T-helper 2 cell (primary cell): ENCODE measurements around the gene GRIP2.
"Not testable (repeated sequence)": the region's sequence is repeated elsewhere in the genome, so short reads cannot be mapped to it uniquely, and the experiment has no call there.

Experiments
- DNase-seq, 5 experiments: peaks; one replicate each; pipeline versions ENCODE4 v3.0.0 to v3.0.0-alpha.2; 2012 to 2022

The GRIP2 gene

DNA sequence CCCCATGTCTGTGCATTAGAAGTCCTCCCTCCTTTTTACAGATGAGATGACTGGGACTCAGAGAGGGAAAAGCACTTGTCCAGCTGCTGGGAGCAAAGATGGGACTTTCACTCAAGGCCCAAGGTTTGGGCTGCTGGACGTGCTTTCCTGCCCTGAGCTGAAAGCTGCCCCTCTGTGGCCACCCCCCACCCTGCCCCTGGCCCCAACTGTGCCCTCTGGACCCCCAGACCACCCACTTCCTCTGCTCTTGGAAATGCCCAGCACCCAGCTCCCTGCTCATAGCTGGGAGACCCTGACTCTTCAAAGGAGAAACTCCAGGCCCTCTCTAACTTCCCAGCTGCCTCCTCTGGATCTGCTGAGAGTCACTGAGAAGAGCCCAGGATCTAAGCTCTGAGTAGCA lies 20.7 kb downstream of the GRIP2 start:
- no peak for DNase-seq

DNA sequence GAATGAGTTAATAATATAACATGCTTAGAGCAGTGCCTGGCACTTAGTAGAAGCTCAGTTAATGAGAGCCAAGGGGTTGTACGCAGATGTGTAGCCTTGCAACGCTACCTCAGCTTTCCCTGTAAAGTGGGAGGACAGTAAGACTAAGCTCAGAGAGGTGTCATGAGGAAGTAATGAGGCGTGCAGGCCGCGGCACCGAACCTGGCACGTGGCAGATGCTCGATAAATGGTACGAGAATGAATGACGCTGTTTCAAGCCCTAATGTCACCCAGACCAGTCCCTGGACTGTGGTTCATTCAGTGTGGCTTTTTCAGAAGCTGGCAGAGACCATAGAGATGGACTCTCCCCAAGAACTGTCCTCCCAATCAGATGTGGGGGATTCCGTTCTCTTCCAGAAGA lies 21.2 kb downstream of the GRIP2 start:
- no peak for DNase-seq

DNA sequence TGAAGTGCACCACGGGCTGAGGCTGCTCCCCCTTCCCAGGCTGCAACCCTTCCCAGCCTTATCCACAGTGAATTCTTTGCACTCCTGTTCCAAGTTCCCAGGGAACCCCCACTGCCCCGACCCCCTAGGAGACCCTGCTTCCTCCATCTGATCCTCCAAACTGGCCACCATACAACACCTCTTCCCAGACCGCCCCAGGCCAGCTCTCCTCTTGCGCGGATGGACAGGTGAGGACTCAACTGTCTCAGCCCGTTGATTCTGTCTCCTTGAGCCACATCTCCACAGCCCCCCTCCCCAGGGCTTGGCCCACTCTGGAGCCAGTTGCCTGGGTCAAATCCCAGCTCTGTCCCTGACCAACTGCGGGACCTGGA lies 21.7 kb downstream of the GRIP2 start:
- no peak for DNase-seq

DNA sequence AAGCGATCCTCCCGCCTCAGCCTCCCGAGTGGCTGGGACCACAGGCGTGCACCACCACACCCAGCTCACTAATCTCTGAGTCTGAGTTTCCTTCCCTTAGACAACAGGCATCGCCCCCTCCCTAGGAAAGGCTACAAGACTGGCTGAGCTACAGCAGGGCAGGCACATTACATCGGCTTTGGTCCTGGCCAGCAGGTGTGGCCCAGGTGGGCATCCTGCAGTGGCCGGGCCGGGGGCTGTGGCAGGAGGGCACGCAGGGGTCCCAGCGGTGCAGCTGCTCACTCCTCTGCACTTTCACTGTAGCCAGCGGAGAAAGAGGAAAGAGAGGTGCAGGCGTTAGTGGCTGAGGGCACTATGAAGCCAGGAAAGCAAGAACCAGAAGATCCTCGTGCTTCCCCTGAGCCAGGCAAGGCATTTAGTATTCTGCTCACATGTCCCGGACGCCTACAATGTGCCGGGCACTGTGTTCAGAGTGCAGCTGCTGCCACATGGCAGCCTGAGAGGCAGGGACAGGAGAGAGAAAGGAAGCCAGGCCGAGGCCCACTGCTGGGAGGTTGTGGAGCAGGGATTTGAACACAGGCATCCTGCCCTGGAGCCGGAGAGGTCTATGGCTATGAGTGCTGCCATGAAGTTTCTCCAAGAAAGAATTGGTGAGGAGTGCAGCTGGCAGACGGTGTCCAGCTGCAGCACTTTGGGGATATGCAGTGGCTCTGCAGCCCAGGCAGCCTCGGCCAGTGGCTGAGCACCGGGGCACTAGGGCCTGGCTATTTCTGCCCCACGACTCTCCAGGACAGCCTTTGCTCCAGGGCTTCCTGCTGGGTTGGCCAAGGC lies 22.3 kb downstream of the GRIP2 start:
- DNase-seq: no peak

DNA sequence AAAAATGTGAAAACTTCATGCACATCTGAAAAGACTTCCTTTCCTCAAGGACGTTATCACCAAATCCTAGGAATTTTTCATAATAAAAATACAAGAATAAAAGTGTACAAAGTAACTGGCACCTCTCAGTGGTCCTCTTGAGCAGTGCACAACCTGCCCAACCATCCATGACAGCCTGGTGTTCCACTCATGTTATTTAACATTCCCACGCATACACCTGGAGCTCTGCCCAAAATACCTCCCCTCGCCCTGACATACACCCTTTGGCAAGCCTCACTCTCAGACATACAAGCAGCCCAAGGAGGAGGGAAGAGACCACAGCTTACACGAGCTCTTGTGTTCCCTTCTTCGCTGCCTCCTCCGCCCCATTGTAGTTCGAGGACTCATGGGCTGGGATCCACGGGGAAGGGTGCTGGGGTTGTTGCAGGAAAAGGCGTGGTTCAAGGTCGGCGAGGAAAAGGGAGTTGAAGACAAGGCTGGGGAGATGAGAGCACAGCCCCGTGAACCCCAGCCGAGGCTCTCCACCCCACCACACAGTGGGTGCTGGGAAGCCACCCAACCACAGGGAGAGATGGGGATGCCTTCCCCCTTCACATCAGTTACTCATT lies 23.3 kb downstream of the GRIP2 start:
- no peak for DNase-seq

DNA sequence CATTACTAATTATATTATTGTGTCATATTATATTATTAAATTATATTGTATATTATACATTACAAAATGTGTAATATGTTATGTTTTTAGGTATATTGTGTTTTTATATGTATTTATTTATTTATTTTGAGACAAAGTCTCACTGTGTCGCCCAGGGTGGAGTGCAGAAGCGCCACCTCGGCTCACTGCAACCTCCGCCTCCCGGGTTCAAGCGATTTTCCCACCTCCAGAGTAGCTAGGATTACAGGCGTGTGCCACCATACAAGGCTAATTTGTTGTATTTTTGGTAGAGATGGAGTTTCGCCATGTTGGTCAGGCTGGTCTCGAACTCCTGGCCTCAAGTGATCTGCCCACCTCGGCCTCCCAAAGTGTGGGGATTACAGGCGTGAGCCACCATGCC lies 24.6 kb downstream of the GRIP2 start:
- not testable (repeated sequence) for DNase-seq

DNA sequence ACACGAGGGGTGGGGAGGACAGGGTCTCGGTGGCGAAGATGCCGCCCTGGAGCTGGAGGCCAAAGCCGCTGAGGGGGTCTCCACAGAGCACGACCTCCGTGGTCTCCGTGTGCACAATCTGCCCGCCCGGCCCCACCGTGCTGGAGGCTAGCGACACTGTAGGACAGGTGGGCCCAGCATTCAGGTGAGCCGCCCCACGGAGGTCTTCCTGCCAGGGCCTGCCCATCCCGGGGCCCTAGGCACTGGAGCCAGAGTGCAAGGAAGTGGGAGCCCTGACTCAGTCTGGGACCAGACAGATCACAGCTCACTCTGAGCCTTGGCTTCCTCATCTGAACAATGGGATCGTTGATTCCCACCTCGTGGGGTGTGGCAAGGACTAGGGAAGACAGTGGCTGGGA lies 25.8 kb downstream of the GRIP2 start:
- DNase-seq: no peak

DNA sequence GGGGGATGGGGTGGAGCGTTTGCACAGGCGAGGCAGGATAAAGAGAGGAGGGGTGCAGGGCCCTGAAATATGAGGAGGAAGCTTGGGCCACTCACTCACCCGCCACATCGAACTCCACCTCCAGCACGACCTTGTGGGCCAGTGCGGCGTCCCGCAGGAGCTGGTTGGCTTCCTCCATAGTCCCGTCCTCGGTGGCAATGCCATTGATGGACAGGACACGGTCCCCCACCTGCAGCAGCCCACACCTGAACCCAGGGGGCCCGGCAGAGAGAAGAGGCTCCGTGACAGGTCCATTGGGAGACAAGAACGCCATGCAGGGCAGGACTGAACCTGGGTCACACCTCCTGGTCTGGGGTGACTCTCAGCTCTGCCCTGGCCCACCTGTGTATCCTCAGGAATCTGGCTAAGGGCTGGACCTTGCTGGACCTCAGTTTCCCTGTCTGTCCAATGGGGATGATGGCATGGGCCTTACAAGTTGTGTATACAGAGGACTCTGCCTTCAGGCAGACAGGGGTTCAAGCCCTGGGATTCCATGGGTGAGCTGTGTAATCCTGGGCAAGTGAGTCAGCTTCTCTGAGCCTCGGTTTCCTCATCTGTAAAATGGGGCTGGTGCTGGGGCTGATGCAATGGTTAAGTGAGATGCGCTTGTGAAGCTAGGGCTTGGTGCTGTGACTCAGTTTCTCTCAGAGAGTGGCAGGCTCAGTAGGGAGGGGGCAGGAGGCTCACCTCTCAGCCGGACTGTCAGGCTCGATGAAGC lies 26.4 kb downstream of the GRIP2 start:
- no peak for DNase-seq

DNA sequence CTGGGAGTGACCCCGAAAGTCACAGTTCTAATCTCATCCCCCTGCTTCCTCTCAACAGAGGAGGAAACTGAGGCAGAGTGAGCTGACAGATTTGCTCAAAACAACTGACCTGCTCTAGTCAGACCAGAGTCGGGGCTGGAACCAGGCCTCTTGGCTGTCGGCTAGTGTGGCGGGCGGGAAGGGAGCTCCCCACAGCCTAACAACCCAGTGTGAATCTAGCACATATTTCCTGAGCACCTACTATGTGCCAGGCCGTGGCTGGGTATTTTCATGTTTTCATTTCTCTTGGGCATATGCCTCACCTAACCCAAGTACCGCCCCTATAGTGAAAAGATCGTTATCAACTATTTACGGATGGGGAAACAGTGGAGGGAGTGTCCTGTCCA lies 27.2 kb downstream of the GRIP2 start:
- no peak for DNase-seq

DNA sequence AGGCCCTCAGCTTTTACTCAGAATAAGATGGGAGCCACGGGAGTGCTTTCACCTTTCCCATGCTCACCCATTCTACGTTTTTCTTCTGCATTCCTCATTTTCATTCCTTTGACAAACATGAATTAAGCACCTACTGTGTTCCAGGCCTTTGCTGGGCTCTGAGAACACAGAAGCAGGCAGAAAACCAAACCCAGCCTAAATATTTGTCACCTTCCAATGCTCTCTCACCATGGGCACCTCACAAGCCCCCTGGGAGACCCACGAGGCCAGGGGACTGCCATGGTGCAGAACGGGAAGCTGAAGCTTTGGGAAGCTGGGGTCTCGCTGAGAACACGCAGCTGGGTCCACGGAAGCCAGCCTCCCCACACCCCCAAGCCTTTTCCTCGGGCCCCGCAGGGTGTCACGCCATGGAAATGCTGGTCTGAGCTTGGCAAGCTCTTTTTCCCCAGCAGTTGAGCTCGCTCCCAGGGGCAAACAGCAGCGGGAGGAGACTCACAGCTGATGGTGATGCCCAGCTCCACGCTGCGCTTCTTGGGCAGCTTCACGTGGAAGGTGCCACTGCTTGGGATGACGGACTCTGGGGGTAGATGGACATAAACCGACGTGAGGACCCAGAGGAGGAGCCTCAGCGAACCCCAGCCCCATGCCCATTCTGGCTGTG lies 27.7 kb downstream of the GRIP2 start:
- DNase-seq: no peak

DNA sequence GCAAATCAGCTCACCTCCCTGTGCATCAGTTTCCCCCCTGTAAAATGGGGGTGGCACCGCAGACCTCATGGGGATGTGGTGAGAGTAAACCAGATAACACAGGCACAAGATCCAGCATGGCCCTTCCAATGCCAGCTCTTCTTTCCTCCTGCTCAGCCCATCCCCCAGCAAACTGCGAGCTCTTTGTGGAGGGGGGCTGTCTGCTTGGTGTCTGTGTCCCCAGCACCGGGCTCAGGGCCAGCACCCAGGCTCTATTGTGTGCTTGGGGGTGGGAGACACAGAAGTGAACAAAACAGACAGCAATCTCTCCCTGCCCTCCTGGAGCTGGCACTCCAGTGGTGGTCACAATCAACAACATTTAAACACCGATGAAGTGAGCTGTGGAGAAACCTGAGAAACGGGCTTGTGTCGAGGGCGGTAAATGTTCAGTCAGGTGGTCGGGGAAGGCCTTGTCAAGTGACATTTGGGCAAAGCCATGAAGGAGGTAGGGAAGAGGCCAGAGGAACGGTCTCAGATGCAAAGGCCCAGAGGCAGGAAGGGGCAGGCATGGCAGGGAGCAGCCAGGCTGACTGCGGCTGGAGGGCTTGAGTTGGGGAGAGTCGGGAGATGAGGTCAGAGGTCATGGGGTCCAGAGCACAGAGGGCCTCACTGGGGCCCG lies 28.4 kb downstream of the GRIP2 start:
- DNase-seq: no peak

DNA sequence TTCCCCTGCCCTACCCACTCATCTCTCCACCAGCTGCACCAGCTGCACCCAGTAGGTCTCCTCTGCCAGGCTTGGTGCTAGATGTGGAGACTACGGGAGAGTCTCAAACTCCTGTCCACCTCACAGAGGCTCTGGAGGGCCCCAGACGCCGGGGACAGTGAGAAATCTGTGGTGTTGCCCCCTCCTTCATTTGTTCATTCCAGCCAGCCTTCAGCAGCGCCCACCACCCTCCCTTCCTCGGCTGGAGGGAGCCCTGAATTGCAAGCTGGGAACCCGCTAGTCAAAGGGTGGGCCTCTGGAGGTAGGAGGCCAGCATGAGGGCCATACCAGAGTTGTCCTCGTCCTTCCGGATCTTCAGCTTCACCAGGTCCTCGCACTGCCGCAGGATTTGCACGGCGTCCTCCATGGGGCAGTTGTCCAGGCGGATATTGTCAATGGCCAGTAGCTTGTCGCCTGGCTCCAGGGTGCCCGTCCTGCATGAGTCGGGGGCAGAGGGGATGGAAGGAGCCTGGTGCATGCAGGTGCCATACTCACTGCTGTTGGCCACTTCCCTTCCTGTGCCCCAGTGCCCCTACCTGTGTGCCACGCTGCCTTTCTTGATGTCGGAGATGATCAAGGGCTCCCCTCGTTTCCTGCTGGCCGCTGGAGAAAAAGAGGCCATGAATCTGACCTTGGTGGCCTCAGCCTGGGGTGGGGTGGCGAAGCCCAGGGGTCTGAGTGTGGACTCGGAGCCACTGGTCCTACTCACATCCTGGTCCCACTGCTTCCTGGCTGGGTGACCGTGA lies 29.1 kb downstream of the GRIP2 start:
- DNase-seq: no peak

DNA sequence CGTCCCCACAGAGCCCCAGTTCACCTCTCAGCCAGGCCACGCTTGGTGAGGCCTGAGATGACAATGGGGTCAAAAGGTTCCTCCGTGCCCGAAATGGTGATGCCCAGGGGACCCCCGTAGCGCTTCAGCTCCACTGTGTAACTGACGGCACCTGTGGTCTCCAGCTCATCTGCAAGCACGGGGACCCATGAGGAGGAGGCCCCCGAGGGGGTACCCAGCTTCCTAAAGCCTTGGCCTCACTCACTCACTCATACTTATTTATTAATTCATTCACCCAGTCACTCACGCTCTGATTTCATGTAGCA lies 30.4 kb downstream of the GRIP2 start:
- no peak for DNase-seq

DNA sequence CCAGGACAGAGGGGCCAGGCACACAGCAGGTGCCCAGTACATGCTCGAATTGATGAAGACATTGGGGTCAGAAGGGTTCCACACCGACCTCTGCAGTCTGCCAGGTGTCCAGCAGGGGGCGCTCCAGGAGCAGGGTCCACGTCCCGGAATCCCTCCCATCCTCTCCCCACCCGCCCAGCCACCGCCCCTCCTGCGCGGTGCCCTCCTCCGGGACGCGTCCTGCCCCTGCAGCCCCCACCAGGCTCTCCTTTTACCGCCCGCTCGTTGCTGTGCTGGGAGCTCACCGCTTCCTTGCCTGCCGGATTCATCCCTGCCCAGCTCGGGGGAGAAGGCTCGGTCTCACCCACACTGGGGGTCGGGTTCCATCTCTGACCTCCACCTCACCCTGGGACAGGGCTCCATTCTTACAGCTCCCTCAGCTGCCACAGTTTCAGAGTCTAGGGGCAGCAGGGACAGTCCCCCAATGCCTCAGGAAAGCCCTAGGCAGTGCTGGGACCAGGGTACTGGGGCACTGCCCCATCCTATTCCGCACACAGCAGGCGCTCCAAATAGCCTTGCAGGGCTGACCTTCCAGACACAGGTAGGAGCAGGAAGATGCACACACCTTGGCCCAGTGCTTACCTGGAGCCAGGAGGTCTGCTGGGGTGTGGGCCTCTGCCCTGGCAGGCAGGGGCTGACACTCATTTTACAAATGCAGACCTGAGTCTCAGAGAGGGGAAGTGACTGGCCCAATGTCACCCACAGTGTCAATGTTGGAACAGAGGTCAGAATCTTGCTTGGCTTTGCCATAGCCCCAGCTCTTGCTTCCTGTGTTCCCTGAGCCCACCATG lies 31.0 kb downstream of the GRIP2 start:
- peak; percentile 7 to 66 (median 52) for DNase-seq

DNA sequence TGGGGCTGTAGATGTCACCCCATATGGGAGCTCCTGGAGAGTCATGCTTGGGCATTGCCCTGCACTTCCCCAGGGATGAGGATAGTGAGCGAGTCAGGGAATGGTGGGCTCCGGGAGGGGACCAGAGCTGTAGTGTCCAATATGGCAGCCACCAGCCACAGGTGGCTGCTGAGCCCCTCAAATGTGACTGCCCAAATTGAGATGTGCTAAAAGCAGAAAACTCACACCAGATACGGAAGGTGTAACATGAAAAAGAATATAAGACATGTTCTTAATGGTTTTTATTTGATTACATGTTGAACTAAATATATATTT lies 31.7 kb downstream of the GRIP2 start:
- no peak for DNase-seq

DNA sequence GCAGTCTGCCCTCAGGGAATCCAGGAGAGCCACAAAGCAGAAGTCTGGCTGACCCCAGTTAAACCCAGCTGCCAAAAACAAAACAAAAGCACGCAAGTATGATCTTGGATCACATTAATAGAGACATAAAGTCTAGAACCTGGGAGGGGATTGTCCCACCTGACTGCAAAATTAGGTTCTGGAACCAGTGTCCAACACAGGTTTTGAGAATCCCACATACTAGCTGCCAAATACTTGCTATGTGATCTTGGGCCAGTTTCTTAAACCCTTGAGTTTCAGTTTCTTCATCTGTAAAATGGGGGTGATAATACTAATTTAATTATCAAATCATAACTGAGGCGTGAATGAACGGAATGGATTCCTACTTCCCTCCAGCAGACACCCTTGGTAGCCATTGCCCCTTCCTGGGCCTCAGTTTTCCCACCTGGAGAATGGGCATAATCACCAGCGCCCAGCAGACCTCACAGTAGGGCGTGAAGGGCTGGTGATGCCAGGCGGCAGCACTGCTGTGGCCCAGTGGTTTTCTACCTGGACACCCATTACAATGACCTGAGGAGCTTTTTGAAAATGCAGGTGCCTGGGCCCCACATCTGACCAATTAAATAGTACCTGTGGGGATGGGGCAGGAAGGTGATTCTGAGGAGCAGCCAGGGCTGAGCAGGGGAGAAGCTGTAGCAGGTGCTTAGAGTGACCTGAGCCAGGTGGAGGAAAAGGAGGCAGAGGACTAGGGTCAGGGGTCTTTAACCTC lies 32.2 kb downstream of the GRIP2 start:
- no peak for DNase-seq

DNA sequence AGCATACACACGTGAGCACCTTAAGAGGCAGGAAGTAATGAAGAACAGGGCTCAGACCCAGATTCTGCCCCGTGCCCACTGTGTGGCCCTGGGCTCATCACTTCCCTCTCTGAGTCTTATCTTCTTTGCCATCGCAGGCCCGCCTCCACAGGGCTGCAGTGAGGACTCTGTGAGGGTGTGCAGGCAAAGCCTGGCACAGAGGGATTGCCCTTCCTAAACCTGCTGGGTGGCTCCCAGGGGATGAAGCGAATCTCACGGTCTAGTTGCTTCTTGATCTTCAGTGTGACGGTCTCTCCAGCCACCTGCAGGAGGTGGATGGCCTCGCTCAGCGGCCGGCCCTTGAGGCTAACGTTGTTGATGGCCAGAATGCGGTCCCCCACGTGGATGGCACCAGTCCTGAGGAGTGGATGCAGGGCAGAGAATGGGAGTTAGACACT lies 32.8 kb downstream of the GRIP2 start:
- no peak for DNase-seq

DNA sequence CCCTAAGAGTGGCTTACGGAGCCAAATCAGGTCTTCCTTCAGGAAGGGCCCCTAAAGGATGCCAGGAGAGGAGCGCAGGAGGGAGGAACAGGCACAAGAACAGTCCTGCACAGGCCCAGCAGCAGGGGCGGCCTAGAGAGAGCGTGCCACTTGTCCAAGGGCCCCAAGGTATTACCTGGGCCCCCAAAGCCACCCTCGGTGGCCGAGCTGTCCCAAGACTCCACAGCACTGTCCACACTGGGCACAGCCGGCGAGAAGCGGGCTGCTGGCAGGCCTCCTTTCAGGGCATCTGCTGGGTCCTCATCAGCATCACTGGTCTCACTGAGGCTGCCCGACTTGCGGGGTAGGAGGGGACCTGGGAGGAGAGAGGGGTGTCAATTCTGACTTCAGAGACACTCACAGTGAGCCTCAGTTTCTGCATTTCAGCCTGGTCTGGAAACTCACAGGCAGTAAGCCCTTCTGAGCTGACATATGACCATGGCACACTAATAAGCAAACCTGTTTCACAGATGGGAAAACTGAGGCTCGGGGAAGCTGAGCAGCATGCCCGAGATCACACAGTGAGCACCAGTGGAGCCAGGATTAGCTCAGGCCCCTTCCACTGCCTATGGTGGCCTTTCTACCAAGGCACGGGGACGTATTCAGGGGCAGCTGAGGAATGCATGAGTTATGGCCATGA lies 33.4 kb downstream of the GRIP2 start:
- no peak for DNase-seq

DNA sequence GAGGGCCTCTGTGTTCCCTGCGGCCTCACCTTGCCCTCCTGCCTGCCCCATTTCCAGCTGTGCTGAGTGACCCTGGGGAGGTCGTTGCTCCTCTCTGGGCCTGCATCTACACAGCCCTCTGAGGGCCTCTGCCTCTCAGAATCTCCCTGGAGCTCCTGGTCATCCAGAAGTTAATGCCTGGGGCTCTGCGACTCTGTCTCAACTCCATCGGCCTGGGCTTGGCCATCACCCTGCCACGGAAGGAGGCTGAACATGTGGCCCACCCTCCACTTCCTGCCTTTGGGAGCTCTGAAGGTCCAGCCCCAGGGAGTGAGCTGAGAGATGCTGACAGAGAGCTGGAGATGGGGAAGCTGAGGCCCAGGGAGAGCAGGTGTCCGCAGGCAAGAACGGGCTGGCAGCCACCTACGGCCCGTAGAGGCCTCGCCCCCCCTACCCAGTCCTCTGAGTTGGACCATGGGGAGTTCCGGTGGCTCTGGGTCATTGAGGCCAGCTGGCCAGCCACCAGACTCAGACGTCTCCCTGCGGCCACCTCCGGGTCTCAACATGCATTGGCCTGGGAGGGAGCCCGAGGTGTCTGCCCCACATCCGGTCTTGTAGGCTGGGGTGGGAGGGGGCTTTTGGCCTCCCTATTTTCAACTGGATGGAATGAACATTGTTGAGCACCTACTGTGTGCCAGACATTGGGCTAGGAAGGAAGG lies 34.2 kb downstream of the GRIP2 start:
- DNase-seq: no peak
